Activated CD8-positive, alpha-beta memory T cell treated with anti-CD3 and anti-CD28 coated beads, Interleukin-2, amount 50 U/mL, for 48 hours (primary cell): Measurements from ENCODE around the gene ANP32B.
"Not testable (repeated sequence)": the region's sequence is repeated elsewhere in the genome, so short reads cannot be mapped to it uniquely, and the experiment has no call there.

Experiments
- DNase-seq: peaks from one replicate; pipeline ENCODE4 v3.0.0-alpha.2; 2020

ANP32B gene

DNA sequence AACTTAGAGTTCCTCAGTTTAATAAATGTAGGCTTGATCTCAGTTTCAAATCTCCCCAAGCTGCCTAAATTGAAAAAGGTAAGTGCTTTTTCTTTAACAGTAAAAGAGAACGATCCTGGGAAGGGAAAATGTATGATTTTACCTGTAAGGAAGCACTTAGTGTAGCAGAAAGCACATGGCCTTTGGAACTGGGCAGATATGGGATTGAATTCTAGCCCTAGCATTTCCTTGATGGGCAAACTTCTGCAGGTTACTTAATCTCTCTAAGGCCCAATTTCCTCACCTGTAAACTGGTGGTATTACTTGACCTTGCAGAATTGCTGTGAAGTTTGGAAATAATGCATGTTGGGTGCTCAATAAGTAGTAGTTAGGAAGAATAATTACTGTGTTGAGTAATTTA is 11.6 kb downstream of the ANP32B start:
- no peak for DNase-seq

DNA sequence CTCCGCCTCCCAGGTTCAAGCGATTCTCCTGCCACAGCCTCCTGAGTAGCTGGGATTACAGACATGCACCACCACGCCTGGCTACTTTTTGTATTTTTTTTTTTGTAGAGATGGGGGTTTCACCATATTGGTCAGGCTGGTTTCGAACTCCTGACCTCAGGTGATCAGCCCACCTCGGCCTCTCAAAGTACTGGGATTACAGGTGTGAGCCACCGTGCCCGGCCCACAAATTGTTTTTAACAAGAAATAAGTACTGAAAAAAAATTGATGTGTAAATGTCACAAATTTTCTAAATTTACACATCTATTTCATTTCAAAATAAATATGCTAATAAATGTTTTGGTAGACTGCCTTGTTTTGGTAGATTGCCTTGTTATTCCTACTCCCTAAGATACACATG is 13.5 kb downstream of the ANP32B start:
- not testable (repeated sequence) for DNase-seq

DNA sequence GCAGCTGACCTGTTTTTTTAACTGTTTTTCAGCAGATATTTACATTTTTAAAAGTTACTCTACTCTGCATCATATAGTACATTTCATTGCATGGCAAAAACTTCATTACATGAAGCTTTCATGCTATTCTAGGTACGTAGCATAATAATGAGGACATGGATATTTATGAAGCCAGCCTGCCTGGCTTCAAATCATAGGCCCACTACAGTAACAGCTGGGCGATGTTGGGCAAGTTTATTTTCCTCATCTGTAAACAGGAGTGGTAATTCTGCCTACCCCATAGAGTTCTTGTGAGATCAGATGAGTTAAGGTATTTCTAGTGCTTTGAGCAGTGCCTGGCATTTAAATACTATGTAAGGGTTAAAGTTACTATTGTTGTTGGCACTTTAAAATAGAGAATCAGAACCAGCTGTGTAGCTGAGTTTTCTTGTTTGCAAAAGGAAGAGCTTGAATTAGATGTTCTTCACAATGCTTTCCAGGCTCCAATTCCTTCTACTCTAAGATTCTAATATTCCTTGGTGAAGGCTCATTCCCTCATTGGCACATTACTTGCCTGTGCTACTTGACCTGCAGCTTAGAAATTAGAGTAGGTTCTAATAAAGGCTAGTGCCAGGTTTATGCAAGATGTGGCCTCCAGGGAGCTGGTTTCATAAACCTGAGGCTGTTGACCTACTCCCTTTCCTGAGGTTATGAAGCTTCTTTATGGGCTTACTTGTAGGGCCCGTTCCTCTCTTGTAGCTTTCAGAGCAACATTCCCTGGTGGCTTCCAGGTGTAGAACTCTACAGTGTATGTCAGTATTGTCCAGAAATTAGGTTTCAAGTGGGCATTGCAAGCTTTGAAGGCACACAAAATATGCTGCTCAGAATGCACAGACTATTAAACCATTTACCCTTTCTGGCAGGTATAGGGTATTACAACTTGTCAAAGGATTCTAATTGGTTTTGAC is 14.5 kb downstream of the ANP32B start:
- no peak for DNase-seq

DNA sequence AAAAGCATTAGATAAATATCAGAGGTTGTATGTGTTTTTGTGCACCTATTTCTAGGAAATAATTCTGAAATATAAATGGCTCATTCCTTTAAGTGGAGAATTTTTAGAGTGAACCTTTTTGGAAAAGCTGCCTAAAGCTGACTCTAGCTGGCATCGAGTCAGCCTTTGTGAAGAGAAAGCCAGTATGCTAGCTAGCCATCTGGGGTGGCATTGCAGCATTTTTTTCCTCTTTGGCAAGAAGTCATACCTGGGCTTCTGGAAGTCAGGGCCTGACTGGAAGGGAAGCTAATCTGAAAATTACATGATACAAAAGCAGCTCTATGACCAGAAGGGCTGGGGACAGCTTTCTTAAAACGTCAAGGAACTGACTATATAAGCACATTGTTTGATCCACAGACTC is 19.7 kb downstream of the ANP32B start:
- DNase-seq = no peak

DNA sequence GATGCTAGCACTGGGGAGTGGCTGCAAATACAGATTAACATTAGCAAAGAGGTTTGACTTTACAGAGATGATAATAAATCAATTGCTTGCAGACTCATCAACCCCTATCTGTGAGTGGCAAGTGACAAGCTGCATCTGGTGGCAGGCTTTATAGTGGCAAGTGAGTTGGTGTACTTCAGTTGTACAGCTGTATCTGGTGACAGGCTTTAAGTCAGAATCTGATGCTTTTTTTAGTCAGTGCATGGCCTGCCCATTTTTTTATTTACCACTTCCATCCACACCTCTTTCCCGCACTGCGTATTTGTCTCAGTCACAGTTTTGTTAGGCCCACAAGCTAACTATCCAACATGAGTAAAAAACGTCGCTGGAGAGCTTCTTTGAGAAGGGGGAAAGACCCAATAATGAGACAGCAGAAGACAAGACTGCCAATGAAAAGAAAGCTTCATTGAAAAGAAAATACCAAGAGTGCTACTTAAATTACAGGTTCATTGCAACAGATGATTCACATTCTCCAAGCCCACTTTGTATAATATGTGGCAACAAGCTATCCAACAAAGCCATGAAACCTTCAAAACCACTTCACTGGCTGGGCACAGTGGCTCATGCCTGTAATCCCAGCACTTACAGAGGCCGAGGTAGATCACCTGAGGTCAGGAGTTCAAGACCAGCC is 23.1 kb downstream of the ANP32B start:
- no peak for DNase-seq

DNA sequence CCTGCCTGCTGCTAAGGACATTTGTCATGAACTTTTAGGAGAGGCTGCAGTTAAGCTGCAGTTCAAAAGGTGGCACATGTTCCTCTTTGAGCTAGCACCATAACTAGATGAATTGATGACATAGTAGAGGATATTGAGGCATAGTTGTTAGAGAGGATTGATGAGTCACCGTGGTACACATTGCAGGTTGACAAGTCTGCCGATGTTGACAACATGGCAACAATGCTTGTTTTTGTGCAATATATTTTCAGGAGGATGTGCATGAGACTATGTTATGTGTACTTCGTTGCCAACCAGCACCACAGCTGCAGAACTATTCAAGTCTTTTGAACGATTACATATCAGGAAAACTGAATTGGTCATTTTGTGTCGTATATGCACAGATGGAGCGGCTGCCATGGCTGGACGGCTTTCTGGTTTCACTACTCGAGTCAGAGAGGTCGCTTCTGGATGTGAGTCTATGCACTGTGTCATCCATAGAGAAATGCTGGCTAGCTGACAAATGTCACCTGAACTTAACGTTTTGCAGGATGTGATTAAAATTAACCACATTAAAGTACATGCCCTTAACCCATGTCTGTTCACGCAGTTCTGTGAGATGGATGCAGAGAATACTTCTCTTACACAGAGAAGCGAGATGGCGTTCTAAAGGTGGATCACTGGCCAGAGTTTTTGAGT is 24.2 kb downstream of the ANP32B start:
- no peak for DNase-seq

DNA sequence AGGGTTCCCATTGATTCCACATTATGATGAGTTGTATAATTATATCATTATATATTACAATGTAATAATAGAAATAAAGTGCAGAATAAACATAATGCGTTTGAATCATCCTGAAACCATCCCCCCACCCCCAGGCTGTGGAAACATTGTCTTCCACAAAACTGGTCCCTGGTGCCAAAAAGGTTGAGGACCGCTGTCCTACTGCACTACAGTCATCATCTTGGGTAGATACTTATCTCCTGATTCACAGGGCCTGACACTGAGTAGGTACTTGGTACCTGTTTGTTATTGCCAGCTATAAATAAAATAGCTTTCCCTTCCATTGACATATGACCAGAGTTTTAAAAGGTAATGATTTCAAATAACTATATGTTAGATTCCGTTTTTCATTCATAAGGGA is 25.6 kb downstream of the ANP32B start:
- DNase-seq = no peak

DNA sequence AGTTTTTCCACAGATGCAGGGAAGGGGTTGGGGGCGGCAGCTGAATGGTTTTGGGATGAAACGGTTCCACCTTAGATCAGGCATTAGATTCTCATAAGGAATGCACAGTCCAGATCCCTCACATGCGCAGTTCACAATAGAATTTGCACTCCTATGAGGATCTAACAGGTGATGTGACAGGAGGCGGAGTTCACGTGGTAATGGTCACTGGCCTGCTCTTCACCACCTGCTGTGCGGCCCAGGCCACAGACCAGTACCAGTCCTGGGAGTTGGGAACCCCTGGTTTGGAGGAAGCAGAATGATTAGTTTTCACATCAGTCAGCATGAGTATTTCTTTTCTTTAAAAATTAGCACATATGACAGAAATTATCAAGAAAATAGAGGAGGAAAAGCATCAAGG is 26.3 kb downstream of the ANP32B start:
- no peak for DNase-seq

DNA sequence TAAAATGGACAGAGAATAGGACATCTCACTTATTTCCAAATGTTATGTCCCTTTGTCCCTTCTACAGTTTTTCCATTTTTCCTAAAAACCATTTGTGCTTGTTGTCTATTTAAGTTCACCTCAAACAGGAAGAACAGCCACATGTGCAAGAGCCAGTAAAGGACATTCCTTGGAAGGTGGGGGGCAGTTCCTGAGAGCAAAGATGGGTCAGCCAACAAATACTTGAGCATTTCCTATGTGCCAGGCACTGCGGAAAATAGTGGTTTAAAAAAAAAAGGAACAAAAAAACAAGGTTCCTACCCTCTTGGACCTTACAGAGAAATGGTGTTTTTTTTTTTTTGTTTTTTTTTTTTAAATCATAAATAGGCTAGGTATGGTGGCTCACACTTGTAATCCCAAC is 26.8 kb downstream of the ANP32B start:
- no peak for DNase-seq

DNA sequence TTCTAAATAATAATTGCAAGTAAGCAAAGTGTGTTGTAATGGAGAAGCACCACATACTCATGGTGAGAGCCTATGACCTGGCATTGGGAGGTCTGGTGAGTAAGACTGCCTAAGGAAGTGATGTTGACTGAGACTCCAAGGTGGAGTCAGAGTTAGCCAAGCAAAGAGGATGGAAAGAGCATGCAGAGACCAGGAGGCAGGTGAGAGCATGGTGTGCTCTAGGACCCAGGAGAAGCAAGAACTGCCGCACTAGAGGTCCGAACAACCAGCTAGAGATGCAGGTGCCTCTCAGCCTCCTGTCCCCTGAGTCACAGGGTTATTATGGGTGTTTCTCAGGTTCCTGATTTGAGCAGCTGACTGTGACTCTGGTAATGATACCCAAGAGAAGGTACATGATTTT is 27.3 kb downstream of the ANP32B start:
- no peak for DNase-seq

DNA sequence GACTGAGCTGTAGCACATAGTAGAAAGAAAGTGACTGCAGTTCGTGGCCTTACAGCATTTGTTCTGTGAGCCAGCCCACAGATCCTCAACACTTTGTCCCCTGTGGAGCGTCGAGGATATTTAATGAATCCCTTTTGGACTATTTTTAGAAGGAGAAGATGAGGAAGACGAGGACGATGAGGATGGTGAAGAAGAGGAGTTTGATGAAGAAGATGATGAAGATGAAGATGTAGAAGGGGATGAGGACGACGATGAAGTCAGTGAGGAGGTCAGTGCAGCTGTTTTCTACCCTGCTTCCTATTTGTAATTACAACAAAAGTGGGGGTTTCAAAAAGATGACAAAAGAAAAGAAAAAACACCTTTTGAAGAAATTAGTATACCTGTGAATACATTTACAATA is 28.0 kb downstream of the ANP32B start:
- DNase-seq = no peak

DNA sequence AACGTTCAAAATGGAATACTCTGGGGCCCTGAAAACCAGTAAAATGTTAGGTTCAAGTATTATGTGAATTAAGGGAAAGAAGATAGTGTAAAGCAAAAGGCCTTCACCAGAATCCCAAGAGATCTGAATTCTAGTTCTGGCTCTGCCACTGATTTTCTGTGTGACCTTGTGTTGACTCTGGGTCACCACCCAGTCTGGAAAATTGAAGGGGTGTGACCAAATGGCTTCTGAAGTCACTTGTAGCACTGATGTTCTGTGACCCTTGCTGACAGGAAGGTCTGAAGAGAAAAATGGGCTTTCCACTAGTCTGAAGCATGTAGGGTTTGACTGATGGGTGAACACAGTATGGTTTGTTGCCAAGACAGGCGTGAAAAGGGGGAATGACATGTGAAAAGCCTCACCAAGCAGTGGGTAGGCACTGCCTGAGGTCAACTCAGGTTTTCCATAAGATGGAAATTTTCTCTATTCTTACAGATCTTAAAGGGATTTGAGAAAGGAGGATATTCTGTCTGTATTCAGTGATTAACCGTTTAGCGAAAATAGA is 33.1 kb downstream of the ANP32B start:
- no peak for DNase-seq

DNA sequence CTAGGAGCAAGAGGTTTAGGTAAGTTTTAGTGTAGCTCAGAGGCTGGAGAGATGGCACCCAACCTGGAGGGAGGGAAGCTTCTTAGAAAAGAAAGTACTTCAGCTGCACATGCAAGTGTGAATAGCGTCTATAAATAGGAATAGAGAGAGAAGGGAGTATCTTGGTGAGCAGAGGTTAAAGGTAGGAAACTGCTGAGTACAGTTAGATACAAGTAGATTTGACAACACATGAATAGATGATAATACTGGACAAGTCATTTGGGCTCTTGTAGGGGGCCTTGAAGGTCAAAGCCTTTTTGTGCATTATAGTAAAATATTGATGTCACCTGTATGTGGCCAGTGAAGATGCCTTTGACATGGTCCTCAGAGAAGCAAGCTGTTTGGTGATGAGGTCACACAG is 34.2 kb downstream of the ANP32B start:
- no peak for DNase-seq

DNA sequence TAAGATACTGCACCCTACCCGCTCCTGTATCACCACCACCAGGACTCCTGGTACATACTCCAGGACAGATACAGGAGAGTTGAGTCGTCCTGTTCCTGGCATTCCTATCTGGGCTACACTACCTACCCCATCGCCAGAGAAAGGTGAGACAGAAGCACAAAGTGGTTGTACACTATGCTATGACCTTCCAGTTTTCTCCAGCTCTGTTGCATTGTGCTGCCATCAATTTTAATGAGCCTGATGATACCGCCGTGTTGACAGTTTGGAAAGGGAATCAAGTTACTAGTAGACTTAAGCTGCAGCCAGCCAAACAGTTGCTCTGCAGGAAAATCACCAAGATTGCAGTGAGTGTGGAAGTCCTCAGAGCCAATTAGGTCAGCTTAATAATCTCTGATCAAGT is 35.2 kb downstream of the ANP32B start:
- DNase-seq = no peak

DNA sequence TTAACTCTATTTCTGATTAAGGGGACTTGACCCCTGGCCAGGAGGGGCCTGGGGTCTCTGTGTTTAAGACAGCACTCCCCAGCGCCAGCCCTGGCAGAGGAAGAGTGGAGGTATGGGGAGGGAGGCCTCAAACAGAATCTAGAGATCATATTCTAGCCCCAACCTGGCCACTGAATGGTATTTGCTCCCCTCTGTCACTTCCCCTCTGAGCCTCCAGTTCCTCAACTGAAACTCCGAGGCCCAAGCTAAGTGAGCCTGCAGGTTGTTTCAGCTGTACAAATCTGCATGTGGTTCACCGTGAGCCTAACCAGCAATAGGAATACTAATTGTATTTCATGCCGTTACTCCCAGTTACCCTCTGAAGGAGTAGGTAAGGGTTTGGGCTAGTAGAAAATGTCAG is 36.0 kb downstream of the ANP32B start:
- DNase-seq = no peak

DNA sequence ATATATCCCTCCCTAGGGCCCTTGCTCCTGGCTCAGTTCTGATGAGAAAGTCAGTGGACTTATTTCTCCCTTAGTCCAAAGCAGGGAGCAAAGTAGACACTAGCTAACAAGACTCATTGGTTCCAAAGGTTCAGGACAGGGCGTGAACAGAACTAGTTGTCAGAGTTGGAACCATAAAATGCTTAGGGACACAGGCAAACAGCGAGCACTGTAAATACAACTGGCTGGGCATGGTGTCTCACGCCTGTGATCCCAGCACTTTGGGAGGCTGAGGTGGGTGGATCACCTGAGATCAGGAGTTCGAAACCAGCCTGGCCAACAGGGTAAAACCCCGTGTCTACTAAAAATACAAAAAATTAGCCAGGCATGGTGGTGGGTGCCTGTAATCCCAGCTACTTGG is 36.7 kb downstream of the ANP32B start:
- not testable (repeated sequence) for DNase-seq

DNA sequence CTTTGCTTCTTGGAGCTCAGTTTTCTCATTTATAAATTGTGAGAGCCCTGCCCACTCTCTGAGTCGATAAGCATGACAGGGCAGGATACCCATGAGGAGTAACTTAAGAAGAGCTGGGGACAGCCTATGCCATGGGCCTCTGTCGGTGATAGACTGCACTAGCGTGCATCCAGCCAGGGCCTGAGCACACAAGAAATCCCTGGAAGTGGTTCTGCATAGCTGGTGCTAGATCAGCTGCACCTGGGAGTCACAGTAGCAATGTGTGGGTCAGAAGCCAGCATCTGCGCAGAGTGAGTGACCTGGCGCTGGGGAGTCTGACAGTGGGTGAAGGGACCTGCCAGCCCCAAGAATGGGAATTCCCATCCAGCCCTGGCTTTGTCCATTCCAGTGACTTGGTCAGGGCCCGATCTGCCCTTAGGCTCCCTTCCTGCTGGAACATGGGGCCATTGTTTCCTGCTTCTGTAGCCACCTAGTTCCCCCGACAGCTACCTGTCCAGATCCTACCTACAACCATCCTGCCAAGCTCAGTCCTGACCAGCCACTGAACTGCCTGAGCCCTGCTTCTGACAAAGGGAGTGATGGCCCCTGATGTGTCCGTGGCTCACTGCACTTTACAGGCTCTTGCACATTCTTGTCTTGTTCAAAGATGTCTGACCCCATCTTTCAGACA is 37.5 kb downstream of the ANP32B start:
- no peak for DNase-seq

DNA sequence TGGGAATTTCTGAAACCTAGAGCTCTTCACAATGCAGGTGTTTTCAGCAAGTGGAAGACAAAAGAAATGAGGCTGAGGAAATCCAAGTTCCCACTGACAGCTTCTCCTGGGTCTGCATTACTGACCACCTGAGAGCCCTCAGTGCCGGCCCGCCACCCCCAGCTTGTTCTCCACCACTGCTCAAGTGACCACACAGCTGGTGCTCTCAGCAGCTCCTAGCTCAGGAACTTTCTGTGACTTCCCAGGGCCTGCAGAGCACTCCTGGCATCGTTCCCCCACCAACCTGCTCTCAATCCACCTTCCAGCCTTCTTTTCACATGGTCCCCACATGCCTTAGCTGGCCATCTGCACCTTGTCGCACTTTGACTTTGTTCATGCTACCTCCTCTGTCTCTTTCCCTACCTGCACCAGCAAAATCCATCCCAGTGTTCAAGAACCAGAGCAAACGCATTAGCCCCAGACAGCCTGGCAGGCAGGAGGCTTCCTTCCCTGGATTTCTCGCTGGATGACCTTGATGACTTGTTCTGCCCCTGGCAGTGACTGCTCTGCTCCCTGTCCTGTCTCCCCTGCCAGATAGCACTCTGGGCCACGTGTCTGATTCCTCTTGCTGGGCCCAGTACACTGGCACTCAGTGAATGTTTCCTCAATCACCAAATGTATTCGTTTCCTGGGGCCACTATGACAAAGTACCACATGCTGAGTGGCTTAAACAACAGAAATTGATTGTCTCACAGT is 38.3 kb downstream of the ANP32B start:
- no peak for DNase-seq

DNA sequence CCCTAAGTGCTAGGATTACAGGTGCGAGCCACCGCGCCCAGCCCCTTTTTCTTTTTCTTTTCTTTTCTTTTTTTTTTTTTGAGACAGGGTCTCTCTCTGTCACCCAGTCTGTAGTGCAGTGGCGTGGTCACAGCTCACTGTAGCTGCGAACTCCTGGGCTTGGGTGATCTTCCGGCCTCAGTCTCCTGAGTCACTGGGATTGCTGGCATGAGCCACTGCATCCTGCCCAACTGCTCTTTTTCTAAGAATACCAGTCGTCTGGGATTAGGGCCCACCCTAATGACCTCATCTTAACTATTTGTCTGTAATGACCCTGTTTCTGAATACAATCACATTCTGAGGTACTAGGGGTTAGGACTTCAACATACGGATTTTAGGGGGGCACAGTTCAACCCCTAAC is 39.3 kb downstream of the ANP32B start:
- no peak for DNase-seq

DNA sequence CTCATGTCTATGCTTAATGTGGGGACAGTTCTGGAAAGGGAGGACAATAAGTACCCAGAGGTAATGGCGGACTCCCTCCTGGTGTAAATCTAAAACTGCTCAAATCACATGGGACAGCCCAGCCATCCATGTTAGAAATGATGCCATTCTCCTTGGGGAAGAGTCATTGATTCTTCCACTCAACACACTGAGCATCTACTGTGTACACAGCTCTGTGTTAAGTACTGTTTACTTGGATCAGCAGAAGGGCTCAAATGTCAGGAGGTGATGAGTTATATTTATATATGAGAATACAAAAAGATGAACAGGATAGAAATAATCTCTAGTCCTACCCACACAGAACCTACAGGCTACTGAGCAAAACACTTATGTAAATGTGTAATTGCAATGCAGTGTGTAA is 41.6 kb downstream of the ANP32B start:
- no peak for DNase-seq

DNA sequence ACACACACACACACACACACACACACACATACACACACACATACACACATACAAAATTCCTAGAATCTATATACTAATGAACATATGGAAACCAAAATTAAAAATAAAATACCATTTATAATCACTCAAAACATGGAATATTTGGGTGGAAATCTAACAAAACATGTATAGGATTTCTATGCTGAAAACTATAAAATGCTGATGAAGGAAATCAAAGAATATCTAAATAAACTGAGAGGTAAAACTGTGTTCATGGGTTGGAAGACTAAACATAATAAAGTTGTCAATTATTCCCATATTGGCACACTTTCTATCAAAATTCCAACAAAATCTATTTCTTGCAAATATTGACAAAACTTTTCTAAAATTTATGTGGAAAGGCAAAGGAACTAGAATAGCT is 48.0 kb downstream of the ANP32B start:
- DNase-seq = no peak

DNA sequence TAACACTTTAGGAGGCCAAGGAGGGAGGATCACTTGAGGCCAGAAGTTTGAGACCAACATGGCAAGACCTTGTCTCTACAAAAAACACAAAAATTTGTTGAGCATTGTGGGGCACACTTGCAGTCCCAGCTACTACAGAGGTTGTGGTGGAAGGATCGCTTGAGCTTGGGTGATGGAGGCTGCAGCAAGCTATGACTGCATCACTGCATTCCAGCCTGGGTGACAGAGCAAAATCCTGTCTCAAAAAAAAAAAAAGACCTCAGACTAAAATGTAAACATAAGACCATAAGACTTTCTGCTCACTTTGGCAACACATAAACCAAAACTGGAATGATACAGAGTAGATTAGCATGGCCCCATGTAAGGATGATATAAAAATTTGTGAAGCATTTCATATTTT is 48.8 kb downstream of the ANP32B start:
- no peak for DNase-seq
